Stimulated activated CD4-positive, alpha-beta T cell treated with anti-CD3 and anti-CD28 coated beads, Interleukin-4, amount 100 ng/mL, for 4 hours (primary cell): ENCODE measurements around the gene INTS11.
"Not testable (repeated sequence)": the region's sequence is repeated elsewhere in the genome, so short reads cannot be mapped to it uniquely, and the experiment has no call there.

ENCODE experiments used
- DNase-seq, 2 experiments: peaks; one replicate each; pipeline ENCODE4 v3.0.0-alpha.2; 2020

The INTS11 gene

GRCh38 chr1:1324524-1325287, at the start of gene INTS11, which contains the start of gene CPTP:
Gene INTS11, minus strand, starts transcription at chr1:1324660. Its CDS starts 52 bp downstream, at chr1:1324608.
Gene CPTP, plus strand, starts transcription at chr1:1324802. Its CDS starts 2,109 bp downstream, at chr1:1326911.
- DNase-seq, result peak; percentile 96 to 97

DNA sequence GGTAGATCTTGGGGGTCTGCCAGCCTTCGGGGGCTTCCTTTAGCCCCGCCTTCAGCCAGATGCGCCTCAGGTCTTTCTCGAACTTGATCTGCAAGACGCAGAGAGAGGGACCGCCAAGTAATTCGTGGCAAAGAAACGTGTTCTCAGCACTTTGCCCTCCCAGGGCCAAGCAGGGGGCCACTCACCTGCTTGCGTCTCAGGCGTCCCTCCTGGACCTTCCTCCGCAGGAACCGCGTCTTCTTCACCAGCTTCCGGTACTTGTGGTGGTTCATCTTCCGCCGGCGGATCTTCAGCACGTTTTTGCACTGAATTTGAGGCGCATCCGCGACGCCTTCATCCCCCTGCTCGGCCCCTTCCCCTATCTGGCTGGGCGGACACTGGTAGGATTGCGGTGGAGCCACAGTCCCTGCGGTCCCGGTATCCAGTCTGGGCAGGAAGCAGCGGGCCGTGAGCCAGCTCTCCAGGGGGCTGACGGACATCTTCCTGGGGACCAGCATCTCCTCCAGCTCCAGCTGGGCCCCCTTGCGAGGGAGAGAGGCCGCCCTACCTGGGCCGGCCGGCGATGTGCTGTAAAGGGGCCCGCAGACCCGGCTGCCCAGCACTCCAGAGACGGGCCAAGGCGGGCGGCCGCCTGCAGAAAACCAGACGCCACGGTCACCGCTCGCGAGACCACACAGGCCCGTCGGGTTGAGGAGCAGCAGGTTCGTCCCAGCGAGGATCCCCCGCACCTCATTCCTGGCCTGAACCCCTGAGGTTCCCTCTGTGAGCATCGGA, 49.5 kb upstream of the INTS11 start:
- DNase-seq, result no peak

DNA sequence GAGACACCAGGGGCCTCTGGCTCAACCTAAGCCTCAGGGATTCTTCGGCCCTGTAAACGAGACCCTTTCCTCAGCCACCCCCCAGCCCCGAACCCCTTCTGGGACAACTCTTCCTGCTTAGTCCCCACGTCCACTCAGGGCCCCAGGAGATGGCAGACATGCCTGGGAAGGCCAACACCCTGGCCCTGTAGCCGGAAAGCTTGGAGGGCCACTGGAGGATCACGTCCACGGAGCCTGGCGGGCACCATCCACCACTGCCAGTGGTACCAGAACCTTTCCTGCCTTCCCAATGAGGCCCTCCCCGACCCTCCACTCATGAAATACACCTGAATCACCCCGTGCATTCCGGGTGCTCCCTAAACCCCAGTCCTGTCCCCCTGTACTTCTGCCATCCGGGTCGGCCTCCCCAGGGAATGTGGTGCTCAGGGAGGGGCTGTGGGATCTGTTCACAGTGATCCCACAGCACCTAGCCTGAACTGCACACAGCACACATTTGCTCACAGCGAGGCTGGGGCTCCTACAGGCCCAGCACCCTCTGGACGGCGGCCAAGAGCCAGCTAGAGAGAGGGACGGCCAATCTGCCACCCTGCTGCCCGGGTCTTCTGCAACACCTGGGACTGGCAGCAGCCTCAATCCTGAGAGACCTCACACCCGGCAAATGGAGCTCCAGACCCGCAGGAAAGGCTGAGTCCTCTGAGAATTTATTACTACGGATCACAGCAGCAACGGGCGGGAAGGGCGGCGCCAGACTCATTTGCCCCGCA, 48.8 kb upstream of the INTS11 start:
- DNase-seq, result no peak

DNA sequence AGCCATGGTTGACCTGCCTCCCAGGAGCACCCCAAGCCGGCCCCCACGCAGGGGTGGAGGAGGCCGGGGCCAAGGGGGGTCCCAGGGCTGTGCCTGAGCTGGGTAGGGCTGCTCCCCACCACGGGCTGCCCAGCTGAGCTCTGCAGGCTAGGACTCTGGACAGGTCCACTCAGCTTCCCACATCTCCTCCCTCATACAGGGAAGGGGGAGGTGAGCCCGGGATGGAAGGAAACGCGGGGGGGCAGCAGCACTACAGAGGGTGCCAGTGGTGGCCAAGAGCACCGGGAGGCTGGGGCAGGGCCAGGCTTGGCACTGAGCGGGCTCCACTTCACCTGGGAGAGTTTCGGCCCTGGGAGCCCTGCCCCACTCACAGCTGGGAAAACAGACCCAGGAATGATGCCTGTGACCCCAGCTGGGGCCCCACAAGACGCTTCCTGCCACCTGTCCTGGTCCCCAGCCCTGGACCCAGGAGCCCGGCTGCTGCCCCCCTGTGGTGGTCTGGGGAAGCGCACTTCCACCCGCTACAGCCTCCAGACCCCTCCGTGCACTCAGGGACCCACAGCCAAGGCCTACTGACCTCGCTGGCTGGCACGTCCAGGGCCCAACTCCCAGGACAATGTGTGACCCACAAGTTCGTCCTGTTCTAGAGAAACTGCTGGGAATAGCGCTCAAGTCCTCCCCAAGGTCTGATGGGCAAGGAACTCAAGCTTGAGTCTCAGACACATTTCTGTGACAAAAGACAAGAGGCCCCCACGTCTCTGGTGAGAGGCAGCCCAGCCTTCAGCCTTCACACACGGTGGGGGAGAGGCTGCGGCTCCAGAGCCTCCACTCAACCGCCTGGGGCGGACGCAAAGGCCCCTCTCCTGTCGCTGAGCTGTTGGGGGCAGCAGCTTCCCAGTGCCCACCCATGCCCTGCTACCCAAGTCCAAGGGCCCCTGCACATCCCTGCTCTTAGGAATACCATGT, 47.6 kb upstream of the INTS11 start:
- peak; percentile 62 to 79 for DNase-seq

DNA sequence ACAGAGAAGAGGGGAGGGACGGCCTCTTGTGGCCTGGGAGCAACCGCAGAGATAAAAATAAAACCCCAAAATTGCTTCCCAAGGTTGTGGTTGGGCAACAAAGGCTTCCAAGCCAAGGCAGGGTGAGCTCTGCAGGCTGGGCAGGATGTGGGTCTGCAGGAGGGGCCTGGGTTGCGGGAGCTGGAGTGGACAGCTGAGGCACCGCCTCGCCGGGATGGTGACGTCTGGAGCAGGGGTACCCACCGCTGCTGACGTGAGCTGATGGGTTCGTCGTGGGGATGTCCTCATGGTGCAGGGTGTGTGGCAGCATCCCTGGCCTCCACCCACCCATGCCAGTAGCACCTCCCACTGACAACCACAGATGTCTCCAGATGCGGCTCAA, 46.9 kb upstream of the INTS11 start:
- peak in 1 of 2 experiments; percentile 34 for DNase-seq

GRCh38 chr1:1370771-1371300, 46.4 kb upstream of the INTS11 start:
- DNase-seq, result no peak

DNA sequence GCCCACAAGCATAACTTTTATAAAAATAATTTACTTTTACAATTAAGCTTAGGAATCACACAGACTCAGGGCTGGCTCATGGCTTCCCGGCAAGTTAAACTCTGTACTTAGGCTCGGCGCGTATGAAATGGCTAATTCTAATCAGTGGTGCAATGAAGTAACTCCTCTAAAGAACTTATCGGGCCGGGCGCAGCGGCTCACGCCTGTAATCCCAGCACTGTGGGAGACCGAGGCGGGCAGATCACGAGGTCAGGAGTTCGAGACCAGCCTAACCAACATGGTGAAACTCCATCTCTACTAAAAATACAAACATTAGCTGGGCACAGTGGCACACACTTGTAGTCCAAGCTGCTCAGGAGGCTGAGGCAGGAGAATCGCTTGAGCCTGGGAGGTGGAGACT, 45.6 kb upstream of the INTS11 start:
- not testable (repeated sequence) for DNase-seq

GRCh38 chr1:1367315-1367714, 42.9 kb upstream of the INTS11 start:
- DNase-seq, result no peak

DNA sequence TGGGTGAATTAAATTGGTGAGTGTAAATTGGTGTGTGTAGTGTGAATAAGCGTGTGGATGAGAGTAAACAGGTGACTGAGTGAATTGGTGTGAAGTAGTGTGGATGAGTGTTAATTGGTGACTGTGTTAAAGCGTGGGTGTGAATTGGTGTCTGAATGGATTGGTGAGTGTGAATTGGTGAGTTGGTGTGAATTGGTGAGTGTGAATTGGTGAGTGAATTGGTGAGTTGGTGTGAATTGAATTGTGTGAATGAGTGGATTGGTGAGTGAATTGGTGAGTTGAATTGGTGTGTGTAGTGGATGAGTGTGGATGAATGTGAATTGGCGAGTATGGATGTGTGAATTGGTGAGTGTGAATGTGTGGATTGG, 42.2 kb upstream of the INTS11 start:
- DNase-seq, result no peak

DNA sequence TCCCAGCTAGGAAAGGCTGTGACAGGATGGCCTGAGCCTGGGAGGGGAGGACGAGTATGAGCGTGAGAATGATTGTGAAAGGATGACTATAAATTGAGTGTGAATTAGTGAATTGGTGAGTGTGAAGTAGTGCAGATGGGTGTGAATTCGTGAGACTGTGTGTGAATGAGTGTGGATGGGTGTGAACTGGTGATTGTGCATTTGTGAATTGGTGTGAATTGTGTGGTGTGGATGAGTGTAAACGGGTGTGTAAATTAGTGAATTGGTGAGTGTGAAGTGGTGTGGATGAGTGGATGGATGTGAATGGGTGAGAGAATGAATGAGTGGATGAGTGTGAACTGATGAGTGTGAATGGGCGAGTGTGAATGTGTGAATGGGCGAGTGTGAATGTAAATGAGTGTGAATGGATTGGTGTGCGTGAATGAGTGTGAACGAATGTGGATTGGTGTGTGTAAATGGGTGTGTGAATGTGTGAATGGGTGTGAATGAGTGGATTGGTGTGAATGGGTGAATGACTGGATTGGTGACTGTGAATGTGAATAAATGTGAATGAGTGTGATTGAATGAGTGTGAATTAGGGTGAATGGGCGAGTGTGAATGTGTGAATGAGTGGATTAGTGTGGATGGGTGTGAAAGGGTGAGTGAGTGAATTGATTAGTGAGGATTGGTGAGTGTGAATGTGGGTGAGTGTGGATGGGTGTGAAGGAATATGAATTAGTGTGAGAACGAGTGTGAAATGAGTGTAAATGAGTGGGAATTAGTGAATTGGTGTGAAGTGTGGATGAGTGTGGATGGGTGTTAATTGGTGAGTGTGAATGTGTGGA, 41.6 kb upstream of the INTS11 start:
- no peak for DNase-seq

GRCh38 chr1:1364266-1364665, 39.8 kb upstream of the INTS11 start:
- DNase-seq, result no peak

DNA sequence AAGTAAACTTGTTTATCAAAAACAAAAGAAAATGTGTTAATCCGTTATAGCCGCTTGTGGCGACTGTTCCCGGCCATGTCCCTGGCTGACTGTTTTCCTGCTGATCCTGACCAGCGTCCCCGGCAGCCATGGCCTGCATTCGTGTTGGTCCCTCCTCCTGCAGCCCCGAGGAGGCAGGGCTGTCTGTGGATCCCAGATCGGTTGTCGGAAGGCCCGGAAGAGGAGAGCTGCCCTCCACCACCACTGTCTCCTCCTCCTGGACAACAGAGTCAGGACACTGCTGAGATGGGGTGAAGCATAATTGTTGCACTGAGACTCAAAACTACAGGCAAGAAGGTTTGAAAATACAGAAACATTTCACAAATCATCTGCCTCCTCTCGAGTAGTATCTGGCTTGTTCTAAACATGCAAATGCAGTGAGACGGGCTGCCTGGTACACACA, 37.5 kb upstream of the INTS11 start:
- no peak for DNase-seq

- no peak for DNase-seq
Observed at GRCh38 chr1:1361233-1361981, 36.9 kb upstream of the INTS11 start.

- DNase-seq, result no peak
Observed at GRCh38 chr1:1360506-1361169, 36.2 kb upstream of the INTS11 start.

- DNase-seq, result no peak
Observed at GRCh38 chr1:1359664-1360468, 35.4 kb upstream of the INTS11 start.

GRCh38 chr1:1359308-1359663, 34.8 kb upstream of the INTS11 start:
- DNase-seq, result no peak

DNA sequence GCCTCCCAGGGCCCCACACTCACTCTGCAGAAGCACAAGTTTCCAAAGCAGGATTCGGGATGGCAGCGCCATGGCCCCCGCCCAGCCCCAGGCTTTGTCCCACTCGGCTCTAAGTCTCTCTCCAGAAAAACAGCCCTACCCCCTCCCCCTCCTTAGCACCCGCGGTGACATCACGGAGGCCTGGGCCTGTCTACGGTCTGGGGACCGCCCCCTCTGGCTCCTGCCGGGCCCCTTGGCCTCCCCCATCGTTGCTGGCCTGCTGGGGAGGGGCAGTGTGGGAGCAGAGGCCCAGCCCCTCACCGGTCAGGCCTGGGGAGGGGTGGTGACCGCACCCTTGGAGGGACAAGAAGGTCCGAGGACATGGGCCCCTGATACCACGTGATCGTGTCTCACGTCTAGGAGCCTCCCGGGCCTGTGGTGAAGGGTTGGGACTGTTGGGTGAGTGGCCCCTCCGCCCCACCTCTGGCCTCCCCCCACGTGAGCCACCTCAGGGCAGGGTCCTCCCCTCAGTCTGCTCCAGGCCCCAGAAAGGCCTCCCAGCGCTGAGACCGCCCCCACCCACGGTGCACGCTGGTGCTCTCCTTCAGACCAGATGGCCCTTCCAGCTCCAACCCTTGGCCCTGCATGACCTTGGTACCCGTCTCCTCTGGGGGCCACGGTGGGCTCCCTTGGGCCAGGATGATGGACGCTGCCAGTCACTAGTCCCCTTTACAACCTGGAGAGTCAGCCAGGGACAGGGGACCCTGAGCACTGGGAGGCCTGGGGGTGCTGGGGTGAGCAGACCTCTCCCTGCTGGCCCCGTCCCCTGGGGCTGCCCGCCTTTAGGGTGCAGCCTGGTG, 34.2 kb upstream of the INTS11 start, which contains the start of gene MXRA8:
Gene MXRA8, minus strand, starts transcription at position 123 of the 839 bp plus-strand sequence. Its CDS starts 51 bp downstream, at position 72.
- DNase-seq, result no peak
